K562 (cell line): ENCODE data around the gene NALCN. TPM values are rescaled to one million over a fixed set of nuclear protein-coding genes. Genes with fewer than 3 reads are reported as not detected.

Experiments used
- ATAC-seq: fragments of 200-7000 bp; cut with Tn5 transposase; 3 replicates; pipeline ENCODE4 v1.9.1; 2020; ENCODE audit warnings: moderate library complexity
- BruUV-seq: library from RNA; stranded (reverse); fragments of 400-500 nt; replicated peaks from 2 replicates; lab custom pipeline; 2021; lab: Mats Ljungman, UMichigan
- CTCF ChIA-PET: fragments of 300-600 bp; formaldehyde crosslinking; extraction: SDS; loops from one replicate; lab custom pipeline; 2021; ENCODE audit warnings: low intra/inter-chr PET ratio; lab: Yijun Ruan, JAX
- POLR2A ChIA-PET: fragments of 300-600, 350-650 bp; sonication (Branson Sonifier 250); formaldehyde crosslinking; extraction: SDS; loops from one replicate; lab custom pipeline; 2021; ENCODE audit warnings: antibody characterized with exemption, inconsistent platforms; lab: Yijun Ruan, JAX
- DNase-seq, 4 experiments: peaks; one replicate each; pipeline versions ENCODE4 v3.0.0 to v3.0.0-alpha.2; 2011 to 2018; ENCODE audit warnings: low spot score in 3 of 4, mixed read lengths in 3 of 4; ENCODE audit errors: extremely low read depth in 1 of 4
- FAIRE-seq: peaks from 2 replicates; lab custom pipeline; 2011; peaks lifted over from hg19 to GRCh38; lab: Jason Lieb, UNC
- H2AFZ ChIP-seq: 2 replicates; pipeline ENCODE4 v1.6.0; 2011; ENCODE audit warnings: low read depth, low read length, control low read depth, inconsistent platforms
- H3K27ac ChIP-seq: fragments of 200-600 bp; 3 replicates; pipeline ENCODE4 v1.8.0; 2011; ENCODE audit warnings: low read depth, mild to moderate bottlenecking, control low read depth, inconsistent platforms, low read length, moderate library complexity, mixed read lengths; ENCODE audit errors: extremely low read depth
- H3K27me3 ChIP-seq, 2 experiments: fragments of 300-600 bp in 1 of 2; 2 replicates in 1 of 2; 3 replicates in 1 of 2; pipeline versions ENCODE4 v1.6.0 to v1.8.0; 2011; ENCODE audit warnings: inconsistent platforms in 2 of 2, low read length in 2 of 2, mild to moderate bottlenecking in 1 of 2, mixed read lengths in 1 of 2, moderate library complexity in 1 of 2; ENCODE audit not compliant: control insufficient read depth in 2 of 2, insufficient read depth in 2 of 2
- H3K36me3 ChIP-seq: fragments of 300-600 bp; 3 replicates; pipeline ENCODE4 v1.8.0; 2011; ENCODE audit warnings: mild to moderate bottlenecking, low read length, inconsistent platforms; ENCODE audit not compliant: control insufficient read depth, insufficient read depth
- H3K4me1 ChIP-seq, 2 experiments: fragments of 200-600 bp in 1 of 2; replicated peaks in 1 of 2; 2 replicates in 1 of 2; 3 replicates in 1 of 2; pipeline versions ENCODE4 v1.5.1 to v1.8.0; 2011; ENCODE audit warnings: inconsistent platforms in 2 of 2, low read length in 2 of 2, mild to moderate bottlenecking in 1 of 2, mixed read lengths in 1 of 2, moderate library complexity in 1 of 2; ENCODE audit not compliant: control insufficient read depth in 2 of 2, insufficient read depth in 2 of 2
- H3K4me2 ChIP-seq: 2 replicates; pipeline ENCODE4 v1.6.1; 2011; ENCODE audit warnings: low read length, control low read depth, inconsistent platforms, mixed read lengths; ENCODE audit not compliant: insufficient read depth
- H3K4me3 ChIP-seq: fragments of 200-600 bp; sonication (generic), shearing (Covaris generic); 2 replicates; pipeline ENCODE4 v1.5.1; 2016; ENCODE audit warnings: control low read depth, inconsistent platforms
- H3K79me2 ChIP-seq: fragments of 200-600 bp; 3 replicates; pipeline ENCODE4 v1.8.0; 2011; ENCODE audit warnings: low read length, inconsistent platforms; ENCODE audit not compliant: control insufficient read depth, insufficient read depth
- H3K9ac ChIP-seq, 2 experiments: 2 replicates each; pipeline versions ENCODE4 v1.6.0 to v1.6.1; 2011; ENCODE audit warnings: low read depth in 2 of 2, low read length in 2 of 2, control low read depth in 1 of 2, inconsistent platforms in 1 of 2, mild to moderate bottlenecking in 1 of 2, mixed read lengths in 1 of 2; ENCODE audit not compliant: insufficient read depth in 1 of 2
- H3K9me1 ChIP-seq: one replicate; pipeline ENCODE4 v1.6.0; 2011; ENCODE audit warnings: inconsistent platforms, mild to moderate bottlenecking, low read length, moderate library complexity; ENCODE audit not compliant: control insufficient read depth, insufficient read depth
- H3K9me3 ChIP-seq: replicated peaks from 2 replicates; pipeline ENCODE4 v1.5.1; 2011; ENCODE audit warnings: low read depth, low read length, inconsistent platforms; ENCODE audit not compliant: control insufficient read depth, insufficient read depth
- H4K20me1 ChIP-seq: replicated peaks from 2 replicates; pipeline ENCODE4 v1.6.1; 2011; ENCODE audit warnings: low read length, inconsistent platforms, mixed read lengths; ENCODE audit not compliant: control insufficient read depth, insufficient read depth
- ADNP ChIP-seq: fragments of 200-800 bp; sonication (Bioruptor generic); IDR thresholded peaks from 2 replicates; pipeline ENCODE4 v1.6.1; 2016; ENCODE audit warnings: missing genetic modification characterization, missing compliant biosample characterization
- CTCF ChIP-seq, 3 experiments: IDR thresholded peaks in 2 of 3; conservative IDR thresholded peaks in 1 of 3; 2 replicates each; pipeline ENCODE4 v1.5.1; 2011 to 2012; ENCODE audit warnings: low read length in 3 of 3, mild to moderate bottlenecking in 3 of 3, control low read depth in 2 of 3, improper control_type of control experiment in 1 of 3, inconsistent platforms in 1 of 3, low read depth in 1 of 3, mixed read lengths in 1 of 3, moderate library complexity in 1 of 3; ENCODE audit not compliant: insufficient read depth in 2 of 3
- RAD21 ChIP-seq, 2 experiments: fragments of 250-450 bp in 1 of 2; fragments of 450-650 bp in 1 of 2; sonication (Bioruptor Pico) in 1 of 2; formaldehyde crosslinking in 1 of 2; IDR thresholded peaks in 1 of 2; conservative IDR thresholded peaks in 1 of 2; 2 replicates each; pipeline versions ENCODE4 v1.4.0 to v1.8.0; 2020 to 2022; ENCODE audit warnings: mild to moderate bottlenecking in 2 of 2, moderate library complexity in 1 of 2
- SMC3 ChIP-seq: conservative IDR thresholded peaks from 2 replicates; pipeline ENCODE4 v1.6.1; 2011; ENCODE audit warnings: low read depth, low read length, improper control_type of control experiment; ENCODE audit not compliant: insufficient read depth
- ZNF12 ChIP-seq: sonication (generic); formaldehyde crosslinking; IDR thresholded peaks from 2 replicates; pipeline ENCODE4 v1.4.0; 2020; ENCODE audit warnings: mild to moderate bottlenecking, missing genetic modification reagents
- WGBS: fragments of 100-300 bp; shearing (Covaris generic); methylation state at CpG from one replicate; pipeline ENCODE4 v1.1.6; 2016; ENCODE audit warnings: low coverage, mixed read lengths; ENCODE audit not compliant: insufficient coverage; ENCODE audit errors: missing lambda C conversion rate; 5-methylcytosine and 5-hydroxymethylcytosine counted together
- in situ Hi-C: fragments of 300-500 bp; cut with MboI; formaldehyde crosslinking; loops from 4 replicates; pipeline ENCODE4 v1.15.0; 2018; ENCODE audit warnings: inconsistent platforms, mixed read lengths
- intact Hi-C: fragments of 100-400 bp; cut with micrococcal nuclease; formaldehyde crosslinking; loops from 2 replicates; pipeline ENCODE4 v1.14.2; 2022
- polyA plus RNA-seq, 8 experiments: library from polyadenylated mRNA; depleted of rRNA in 4 of 8; stranded (reverse) in 5 of 8; unstranded in 3 of 8; fragments of >200 nt; fragmentation: Nextera tagmentation in 2 of 8; fragmentation: Illumina TruSeq in 1 of 8; extraction: Ambion mirVana in 2 of 8; extraction: Trizol in 1 of 8; gene quantifications; 2 replicates each; pipeline versions ENCODE4 v1.2.1 to v1.2.3, GENCODE V29; 2011 to 2014; ENCODE audit warnings: inconsistent platforms in 1 of 8, missing spikeins in 1 of 8
- total RNA-seq, 7 experiments: library from RNA; depleted of rRNA in 6 of 7; stranded (reverse); fragments of >200 nt in 6 of 7; fragmentation: Illumina TruSeq in 2 of 7; extraction: Trizol in 2 of 7; gene quantifications; 2 replicates each; pipeline versions ENCODE4 v1.2.1 to v1.2.3, GENCODE V29; 2011 to 2021; ENCODE audit warnings: low replicate concordance in 1 of 7

The NALCN gene
- total and polyA plus RNA-seq, 9 of the 15 experiments (the other 6 are each of a cell fraction or from before 2014, with no cell fraction given): not detected

GRCh38 chr13:101139081-101139480, 277.2 kb downstream of the NALCN start:
- intact Hi-C loops: no loop called here
- Histone ChIP-seq H3K27ac (no peak overlapping the region), H2AFZ (no peak overlapping the region), H3K36me3 (no peaks in the 10 kb centered on the region), H3K4me1 (no peaks in the 10 kb centered on the region), H3K9ac (no peak overlapping the region), H3K9me3 (no peaks in the 10 kb centered on the region), H3K4me2 (no peak overlapping the region), H3K79me2 (no peaks in the 10 kb centered on the region), H3K4me3 (no peak overlapping the region), H3K27me3 (no peaks in the 10 kb centered on the region), H4K20me1 (no peaks in the 10 kb centered on the region), H3K9me1 (no peaks in the 10 kb centered on the region)
- no peak for ATAC-seq
- DNase-seq: no peak
- ChIA-PET CTCF (no interaction called here), POLR2A (no interaction called here)
- no peak for FAIRE-seq
- in situ Hi-C loops: loop anchor here (25.0 kb wide), 1 partner anchor 1423 kb away; no protein-coding TSS in a partner anchor
- no TSS peak for BruUV-seq
- no peak for TF ChIP-seq ADNP
- TF ChIP-seq, all 486 proteins: peak for 0

GRCh38 chr13:101127741-101128353, 288.5 kb downstream of the NALCN start:
- intact Hi-C loops (loop anchor here (2.0 to 10.0 kb wide), 2 partner anchors 403 to 555 kb away; no protein-coding TSS in a partner anchor), in situ Hi-C loops (loop anchor here (25.0 kb wide), 1 partner anchor 1434 kb away; no protein-coding TSS in a partner anchor)
- Histone ChIP-seq H3K4me1 (no peaks in the 10 kb centered on the region), H3K9me1 (no peaks in the 10 kb centered on the region), H3K27me3 (no peaks in the 10 kb centered on the region), H2AFZ (no peak overlapping the region), H4K20me1 (no peaks in the 10 kb centered on the region), H3K4me3 (no peak overlapping the region), H3K27ac (no peak overlapping the region), H3K9me3 (no peaks in the 10 kb centered on the region), H3K36me3 (no peaks in the 10 kb centered on the region), H3K79me2 (no peaks in the 10 kb centered on the region), H3K4me2 (no peak overlapping the region), H3K9ac (no peak overlapping the region)
- ChIA-PET POLR2A (no interaction called here), CTCF (interaction anchor here (1.1 kb wide), 1 partner anchor 555 kb away, joined by 4 read pairs; no protein-coding TSS in a partner anchor)
- DNase-seq: peak; percentile 14 to 37 (median 24)
- ATAC-seq: peak; percentile 79
- 3% methylated on average over 5 of the region's 5 CpGs for WGBS
- no peak for TF ChIP-seq ZNF12 (CRISPR knock-in tag)
- TF ChIP-seq SMC3: 0 out of 2 replicates have a peak, but pooled peaks have one; percentile 17
- TF ChIP-seq CTCF (IDR thresholded peaks at IDR 0.05 in 2 of 3, conservative IDR thresholded peaks at IDR 0.05 in 1 of 3; ENCODE audit: insufficient read depth in 2 of 3, low read depth in 1 of 3, low read length in 3 of 3): peak; percentile 21 to 61 (median 46); a peak in 4 of 6 replicates
- TF ChIP-seq RAD21 (CRISPR knock-in tag; conservative IDR thresholded peaks at IDR 0.05 in 1 of 2, IDR thresholded peaks at IDR 0.05 in 1 of 2): peak; percentile 44 to 63; a peak in 3 of 4 replicates
- no TSS peak for BruUV-seq
- peak; percentile 67 for FAIRE-seq
